ENCODE data around the gene CCL26. TPM values are rescaled to one million over a fixed set of nuclear protein-coding genes. Genes with fewer than 3 reads are reported as not detected.

The CCL26 gene
- total and polyA plus RNA-seq, 2 of the 13 experiments (the other 11 are each of a cell fraction or from before 2014, with no cell fraction given): 0.16 TPM; not detected in 1

DNA sequence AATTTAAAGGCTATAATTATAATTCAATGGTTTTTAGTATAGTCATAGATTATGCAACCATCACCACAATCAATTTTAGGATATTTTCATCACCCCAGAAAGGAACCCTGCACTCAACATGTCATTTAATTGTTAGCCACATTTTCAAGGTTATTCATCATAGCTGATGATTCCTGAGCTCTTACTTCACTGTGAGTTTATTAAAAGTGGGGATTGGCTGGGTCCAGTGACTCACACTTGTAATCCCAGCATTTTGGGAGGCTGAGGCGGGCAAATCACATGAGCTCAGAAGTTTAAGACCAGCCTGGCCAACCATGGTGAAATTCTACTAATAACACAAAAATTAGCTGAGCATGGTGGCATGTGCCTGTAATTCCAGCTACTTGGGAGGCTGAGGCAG is 787 bp downstream of the CCL26 start (continued):
- TF ChIP-seq, protein P1, sequence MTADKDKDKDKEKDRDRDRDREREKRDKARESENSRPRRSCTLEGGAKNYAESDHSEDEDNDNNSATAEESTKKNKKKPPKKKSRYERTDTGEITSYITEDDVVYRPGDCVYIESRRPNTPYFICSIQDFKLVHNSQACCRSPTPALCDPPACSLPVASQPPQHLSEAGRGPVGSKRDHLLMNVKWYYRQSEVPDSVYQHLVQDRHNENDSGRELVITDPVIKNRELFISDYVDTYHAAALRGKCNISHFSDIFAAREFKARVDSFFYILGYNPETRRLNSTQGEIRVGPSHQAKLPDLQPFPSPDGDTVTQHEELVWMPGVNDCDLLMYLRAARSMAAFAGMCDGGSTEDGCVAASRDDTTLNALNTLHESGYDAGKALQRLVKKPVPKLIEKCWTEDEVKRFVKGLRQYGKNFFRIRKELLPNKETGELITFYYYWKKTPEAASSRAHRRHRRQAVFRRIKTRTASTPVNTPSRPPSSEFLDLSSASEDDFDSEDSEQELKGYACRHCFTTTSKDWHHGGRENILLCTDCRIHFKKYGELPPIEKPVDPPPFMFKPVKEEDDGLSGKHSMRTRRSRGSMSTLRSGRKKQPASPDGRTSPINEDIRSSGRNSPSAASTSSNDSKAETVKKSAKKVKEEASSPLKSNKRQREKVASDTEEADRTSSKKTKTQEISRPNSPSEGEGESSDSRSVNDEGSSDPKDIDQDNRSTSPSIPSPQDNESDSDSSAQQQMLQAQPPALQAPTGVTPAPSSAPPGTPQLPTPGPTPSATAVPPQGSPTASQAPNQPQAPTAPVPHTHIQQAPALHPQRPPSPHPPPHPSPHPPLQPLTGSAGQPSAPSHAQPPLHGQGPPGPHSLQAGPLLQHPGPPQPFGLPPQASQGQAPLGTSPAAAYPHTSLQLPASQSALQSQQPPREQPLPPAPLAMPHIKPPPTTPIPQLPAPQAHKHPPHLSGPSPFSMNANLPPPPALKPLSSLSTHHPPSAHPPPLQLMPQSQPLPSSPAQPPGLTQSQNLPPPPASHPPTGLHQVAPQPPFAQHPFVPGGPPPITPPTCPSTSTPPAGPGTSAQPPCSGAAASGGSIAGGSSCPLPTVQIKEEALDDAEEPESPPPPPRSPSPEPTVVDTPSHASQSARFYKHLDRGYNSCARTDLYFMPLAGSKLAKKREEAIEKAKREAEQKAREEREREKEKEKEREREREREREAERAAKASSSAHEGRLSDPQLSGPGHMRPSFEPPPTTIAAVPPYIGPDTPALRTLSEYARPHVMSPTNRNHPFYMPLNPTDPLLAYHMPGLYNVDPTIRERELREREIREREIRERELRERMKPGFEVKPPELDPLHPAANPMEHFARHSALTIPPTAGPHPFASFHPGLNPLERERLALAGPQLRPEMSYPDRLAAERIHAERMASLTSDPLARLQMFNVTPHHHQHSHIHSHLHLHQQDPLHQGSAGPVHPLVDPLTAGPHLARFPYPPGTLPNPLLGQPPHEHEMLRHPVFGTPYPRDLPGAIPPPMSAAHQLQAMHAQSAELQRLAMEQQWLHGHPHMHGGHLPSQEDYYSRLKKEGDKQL (CRISPR knock-in tag; IDR thresholded peaks at IDR 0.05; ENCODE audit: low read depth): no peak
- no peak for TF ChIP-seq NCOR1 (IDR thresholded peaks at IDR 0.05; ENCODE audit: borderline replicate concordance, low read length)
- no peak for TF ChIP-seq HOXA3 (CRISPR knock-in tag; IDR thresholded peaks at IDR 0.05)
- TF ChIP-seq ZNF3 (CRISPR knock-in tag; IDR thresholded peaks at IDR 0.05): no peak

DNA sequence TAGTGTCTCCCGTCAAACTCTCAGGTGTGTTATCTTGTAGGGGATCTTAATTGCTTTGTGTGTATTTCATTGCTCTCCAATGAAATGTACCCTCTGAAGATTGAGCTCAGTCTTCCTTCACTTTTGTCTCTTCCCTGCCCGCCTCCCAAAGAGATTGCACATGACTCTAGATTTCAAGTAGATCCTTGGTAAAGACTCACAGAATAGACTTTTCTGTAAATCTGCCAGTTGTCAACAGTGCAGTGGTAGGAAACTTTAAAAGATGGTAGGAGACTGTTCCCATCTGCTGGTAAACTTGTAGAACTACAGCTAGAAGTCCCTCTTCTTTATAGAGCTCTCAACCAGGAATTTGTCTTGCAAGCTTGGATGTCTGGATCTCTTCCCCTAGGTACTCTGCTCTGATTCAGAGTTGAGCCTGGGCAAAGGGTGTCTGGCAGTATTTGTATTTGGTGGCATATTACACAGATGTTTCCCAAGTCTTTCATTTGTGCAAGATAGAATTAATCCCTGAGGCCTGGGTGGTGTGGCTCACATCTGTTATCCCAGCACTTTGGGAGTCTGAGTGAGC is 9.6 kb downstream of the CCL26 start:
- DNase-seq (ENCODE audit: low spot score) (peak; percentile 59), FAIRE-seq (peak; percentile 84), ATAC-seq (peak; percentile 94)
- Histone ChIP-seq H3K4me2 (ENCODE audit: low read depth, low read length) (no peak overlapping the region), H3K27ac (ENCODE audit: extremely low read length, insufficient read depth, low read length) (no peak overlapping the region), H4K20me1 (ENCODE audit: insufficient read depth, low read length) (no peaks in the 10 kb centered on the region), H3K4me1 (ENCODE audit: insufficient read depth, low read length) (no peaks in the 10 kb centered on the region), H2AFZ (ENCODE audit: low read length) (no peak overlapping the region), H3K4me3 (replicated peaks in 1 of 3; ENCODE audit: insufficient read depth in 1 of 3, low read depth in 2 of 3, low read length in 3 of 3) (no peak overlapping the region), H3K27me3 (ENCODE audit: control insufficient read depth in 1 of 2, insufficient read depth in 2 of 2, low read length in 2 of 2) (no peaks in the 10 kb centered on the region), H3K9me3 (ENCODE audit: low read length) (no peaks in the 10 kb centered on the region), H3K36me3 (replicated peaks in 1 of 2; ENCODE audit: control insufficient read depth in 1 of 2, insufficient read depth in 2 of 2, low read length in 2 of 2) (no peaks in the 10 kb centered on the region), H3K79me2 (ENCODE audit: insufficient read depth, low read length) (no peaks in the 10 kb centered on the region), H3K9ac (ENCODE audit: insufficient read depth, low read depth, low read length) (no peak overlapping the region)
- intact Hi-C loops (cut with micrococcal nuclease; ENCODE audit: unreplicated experiment): loop anchor here (5.0 kb wide), 1 partner anchor 145 kb away; no protein-coding TSS in a partner anchor
- in situ Hi-C loops (cut with HindIII; ENCODE audit: extremely low pct_ligation_motif_present, low pct_unique_long_range_greater_than_20kb): no loop called here
- CTCF ChIA-PET (ENCODE audit: low intra/inter-chr PET ratio, low total read pairs): interaction anchor here (1.7 to 2.2 kb wide), 2 partner anchors 112 to 147 kb away, joined by 7 to 8 read pairs; no protein-coding TSS in a partner anchor
- 4% methylated on average over 2 of the region's 2 CpGs for WGBS (ENCODE audit: low lambda C conversion rate)
- POLR2A ChIA-PET: interaction anchor here (0.8 to 1.0 kb wide), 2 partner anchors 22 to 23 kb away, joined by 3 read pairs; no protein-coding TSS in a partner anchor
- no TSS peak for BruUV-seq (replicated peaks)
- TF ChIP-seq, protein P2, sequence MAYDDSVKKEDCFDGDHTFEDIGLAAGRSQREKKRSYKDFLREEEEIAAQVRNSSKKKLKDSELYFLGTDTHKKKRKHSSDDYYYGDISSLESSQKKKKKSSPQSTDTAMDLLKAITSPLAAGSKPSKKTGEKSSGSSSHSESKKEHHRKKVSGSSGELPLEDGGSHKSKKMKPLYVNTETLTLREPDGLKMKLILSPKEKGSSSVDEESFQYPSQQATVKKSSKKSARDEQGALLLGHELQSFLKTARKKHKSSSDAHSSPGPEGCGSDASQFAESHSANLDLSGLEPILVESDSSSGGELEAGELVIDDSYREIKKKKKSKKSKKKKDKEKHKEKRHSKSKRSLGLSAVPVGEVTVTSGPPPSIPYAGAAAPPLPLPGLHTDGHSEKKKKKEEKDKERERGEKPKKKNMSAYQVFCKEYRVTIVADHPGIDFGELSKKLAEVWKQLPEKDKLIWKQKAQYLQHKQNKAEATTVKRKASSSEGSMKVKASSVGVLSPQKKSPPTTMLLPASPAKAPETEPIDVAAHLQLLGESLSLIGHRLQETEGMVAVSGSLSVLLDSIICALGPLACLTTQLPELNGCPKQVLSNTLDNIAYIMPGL (CRISPR knock-in tag; IDR thresholded peaks at IDR 0.05; ENCODE audit: borderline replicate concordance in 1 of 2, low read depth in 1 of 2): 0 out of 4 replicates have a peak, but pooled peaks of 1 of the 2 experiments have one; percentile 27
- TF ChIP-seq SIX1 (CRISPR knock-in tag; IDR thresholded peaks at IDR 0.05; ENCODE audit: borderline replicate concordance) (no peak), ADNP (CRISPR knock-in tag; IDR thresholded peaks at IDR 0.05) (no peak), TEAD3 (CRISPR knock-in tag; optimal IDR thresholded peaks at IDR 0.05; ENCODE audit: borderline replicate concordance) (peak; percentile 26), ZNF510 (CRISPR knock-in tag; IDR thresholded peaks at IDR 0.05; ENCODE audit: low read depth) (no peak)
- TF ChIP-seq, protein P3, sequence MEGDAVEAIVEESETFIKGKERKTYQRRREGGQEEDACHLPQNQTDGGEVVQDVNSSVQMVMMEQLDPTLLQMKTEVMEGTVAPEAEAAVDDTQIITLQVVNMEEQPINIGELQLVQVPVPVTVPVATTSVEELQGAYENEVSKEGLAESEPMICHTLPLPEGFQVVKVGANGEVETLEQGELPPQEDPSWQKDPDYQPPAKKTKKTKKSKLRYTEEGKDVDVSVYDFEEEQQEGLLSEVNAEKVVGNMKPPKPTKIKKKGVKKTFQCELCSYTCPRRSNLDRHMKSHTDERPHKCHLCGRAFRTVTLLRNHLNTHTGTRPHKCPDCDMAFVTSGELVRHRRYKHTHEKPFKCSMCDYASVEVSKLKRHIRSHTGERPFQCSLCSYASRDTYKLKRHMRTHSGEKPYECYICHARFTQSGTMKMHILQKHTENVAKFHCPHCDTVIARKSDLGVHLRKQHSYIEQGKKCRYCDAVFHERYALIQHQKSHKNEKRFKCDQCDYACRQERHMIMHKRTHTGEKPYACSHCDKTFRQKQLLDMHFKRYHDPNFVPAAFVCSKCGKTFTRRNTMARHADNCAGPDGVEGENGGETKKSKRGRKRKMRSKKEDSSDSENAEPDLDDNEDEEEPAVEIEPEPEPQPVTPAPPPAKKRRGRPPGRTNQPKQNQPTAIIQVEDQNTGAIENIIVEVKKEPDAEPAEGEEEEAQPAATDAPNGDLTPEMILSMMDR (CRISPR knock-in tag; IDR thresholded peaks at IDR 0.05): peak; percentile 79
- TF ChIP-seq, protein P4, sequence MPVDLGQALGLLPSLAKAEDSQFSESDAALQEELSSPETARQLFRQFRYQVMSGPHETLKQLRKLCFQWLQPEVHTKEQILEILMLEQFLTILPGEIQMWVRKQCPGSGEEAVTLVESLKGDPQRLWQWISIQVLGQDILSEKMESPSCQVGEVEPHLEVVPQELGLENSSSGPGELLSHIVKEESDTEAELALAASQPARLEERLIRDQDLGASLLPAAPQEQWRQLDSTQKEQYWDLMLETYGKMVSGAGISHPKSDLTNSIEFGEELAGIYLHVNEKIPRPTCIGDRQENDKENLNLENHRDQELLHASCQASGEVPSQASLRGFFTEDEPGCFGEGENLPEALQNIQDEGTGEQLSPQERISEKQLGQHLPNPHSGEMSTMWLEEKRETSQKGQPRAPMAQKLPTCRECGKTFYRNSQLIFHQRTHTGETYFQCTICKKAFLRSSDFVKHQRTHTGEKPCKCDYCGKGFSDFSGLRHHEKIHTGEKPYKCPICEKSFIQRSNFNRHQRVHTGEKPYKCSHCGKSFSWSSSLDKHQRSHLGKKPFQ (CRISPR knock-in tag; IDR thresholded peaks at IDR 0.05; ENCODE audit: insufficient replicate concordance): no peak

Measured in HepG2 (cell line).